ENCODE results near the gene ARMH3. TPM values are rescaled to one million over a fixed set of nuclear protein-coding genes. Genes with fewer than 3 reads are reported as not detected.

The ARMH3 gene
- total RNA-seq, 4 donors from 2014 or later = 11.5 to 29.7 (median 19.5) TPM

DNA sequence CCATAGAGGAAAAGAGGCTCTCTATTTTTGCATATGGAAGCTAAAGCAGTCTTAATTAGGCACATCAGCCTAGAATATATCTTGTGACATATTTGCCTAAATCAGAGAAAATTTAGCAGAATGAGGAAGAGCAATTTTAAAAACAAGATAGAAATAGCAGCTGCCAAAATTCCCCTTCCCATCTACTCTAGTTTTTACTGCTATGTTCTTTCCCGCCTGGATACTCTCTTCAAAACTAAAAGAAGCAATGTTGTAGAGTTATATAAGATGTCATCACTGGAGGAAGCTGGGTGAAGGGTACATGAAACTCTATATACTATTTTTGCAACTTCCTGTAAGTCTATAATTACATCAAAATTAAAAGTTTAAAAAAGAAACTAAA is 87.0 kb downstream of the ARMH3 start:
- WGBS, 2 donors (ENCODE audit: low coverage in 1 of 2) = 75 to 76% methylated on average over 1 of the region's 1 CpG
- Histone ChIP-seq H3K36me3 (peaks cover 0 to 20% (median 3%) of the 10 kb centered on the region in 4 donors), H3K4me3 (no peak overlapping the region), H3K27me3 (no peaks in the 10 kb centered on the region), H3K4me1 (peaks cover 0 to 17% (median 2%) of the 10 kb centered on the region in 4 donors), H3K9me3 (no peaks in the 10 kb centered on the region), H3K27ac (no peak overlapping the region)
- no peak for DNase-seq
- in situ Hi-C loops (cut with MboI; ENCODE audit: low pct_ligation_motif_present in 1 of 4, low pct_unique_long_range_greater_than_20kb in 1 of 4, low sequenced_read_pairs in 3 of 4) (no loop called here), intact Hi-C loops (cut with DNase I; ENCODE audit: low total_unique reads) (no loop called here)
- TF ChIP-seq POLR2A (IDR thresholded peaks at IDR 0.05) = no peak
- TF ChIP-seq, protein P1, sequence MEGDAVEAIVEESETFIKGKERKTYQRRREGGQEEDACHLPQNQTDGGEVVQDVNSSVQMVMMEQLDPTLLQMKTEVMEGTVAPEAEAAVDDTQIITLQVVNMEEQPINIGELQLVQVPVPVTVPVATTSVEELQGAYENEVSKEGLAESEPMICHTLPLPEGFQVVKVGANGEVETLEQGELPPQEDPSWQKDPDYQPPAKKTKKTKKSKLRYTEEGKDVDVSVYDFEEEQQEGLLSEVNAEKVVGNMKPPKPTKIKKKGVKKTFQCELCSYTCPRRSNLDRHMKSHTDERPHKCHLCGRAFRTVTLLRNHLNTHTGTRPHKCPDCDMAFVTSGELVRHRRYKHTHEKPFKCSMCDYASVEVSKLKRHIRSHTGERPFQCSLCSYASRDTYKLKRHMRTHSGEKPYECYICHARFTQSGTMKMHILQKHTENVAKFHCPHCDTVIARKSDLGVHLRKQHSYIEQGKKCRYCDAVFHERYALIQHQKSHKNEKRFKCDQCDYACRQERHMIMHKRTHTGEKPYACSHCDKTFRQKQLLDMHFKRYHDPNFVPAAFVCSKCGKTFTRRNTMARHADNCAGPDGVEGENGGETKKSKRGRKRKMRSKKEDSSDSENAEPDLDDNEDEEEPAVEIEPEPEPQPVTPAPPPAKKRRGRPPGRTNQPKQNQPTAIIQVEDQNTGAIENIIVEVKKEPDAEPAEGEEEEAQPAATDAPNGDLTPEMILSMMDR (IDR thresholded peaks at IDR 0.05) = no peak
- TF ChIP-seq EP300 (IDR thresholded peaks at IDR 0.05; ENCODE audit: low read depth) = no peak
- TF ChIP-seq POLR2AphosphoS5 (IDR thresholded peaks at IDR 0.05) = no peak

DNA sequence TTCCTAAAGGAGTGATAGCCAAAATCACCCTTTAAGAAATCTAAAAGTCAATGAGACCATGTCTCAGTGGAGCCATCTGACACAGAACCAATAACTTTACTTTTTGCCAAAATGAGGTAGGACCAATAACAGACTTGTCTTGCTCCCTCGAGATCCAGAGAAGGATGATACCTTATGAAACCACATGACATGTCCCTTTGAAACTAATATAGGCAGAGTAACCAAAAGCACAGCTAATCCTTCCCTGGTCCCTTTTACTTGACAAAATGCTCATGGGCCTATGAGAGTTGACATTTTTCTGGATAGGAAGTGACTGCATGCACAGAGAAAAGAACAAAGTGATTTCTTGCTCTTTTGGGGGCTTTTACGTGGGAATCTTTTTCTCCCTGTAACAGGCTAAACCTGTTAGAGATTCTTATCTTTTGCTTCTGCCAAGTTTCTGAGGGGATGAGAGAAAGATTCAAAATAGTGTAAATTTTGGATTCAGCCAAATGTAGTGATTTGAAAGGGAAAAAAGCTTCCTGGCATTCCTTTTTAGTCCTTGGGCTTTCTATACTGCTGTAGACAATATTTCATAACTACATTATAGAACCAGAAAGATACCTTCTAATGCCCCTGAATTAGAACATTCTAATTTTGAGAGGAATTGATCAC is 87.6 kb downstream of the ARMH3 start:
- Histone ChIP-seq H3K36me3 (peaks cover 0 to 20% (median 3%) of the 10 kb centered on the region in 4 donors), H3K9me3 (no peaks in the 10 kb centered on the region), H3K27ac (no peak overlapping the region), H3K4me3 (no peak overlapping the region), H3K4me1 (peaks cover 0 to 12% (median 0%) of the 10 kb centered on the region in 4 donors), H3K27me3 (no peaks in the 10 kb centered on the region)
- DNase-seq = no peak
- in situ Hi-C loops (cut with MboI; ENCODE audit: low pct_ligation_motif_present in 1 of 4, low pct_unique_long_range_greater_than_20kb in 1 of 4, low sequenced_read_pairs in 3 of 4) = no loop called here
- 60 to 84% methylated on average over 1 to 2 of the region's 2 CpGs for WGBS, 2 donors (ENCODE audit: low coverage in 1 of 2)
- no peak for TF ChIP-seq POLR2AphosphoS5 (IDR thresholded peaks at IDR 0.05)
- TF ChIP-seq, protein P1 (IDR thresholded peaks at IDR 0.05) = no peak
- intact Hi-C loops (cut with DNase I; ENCODE audit: low total_unique reads) = no loop called here

DNA sequence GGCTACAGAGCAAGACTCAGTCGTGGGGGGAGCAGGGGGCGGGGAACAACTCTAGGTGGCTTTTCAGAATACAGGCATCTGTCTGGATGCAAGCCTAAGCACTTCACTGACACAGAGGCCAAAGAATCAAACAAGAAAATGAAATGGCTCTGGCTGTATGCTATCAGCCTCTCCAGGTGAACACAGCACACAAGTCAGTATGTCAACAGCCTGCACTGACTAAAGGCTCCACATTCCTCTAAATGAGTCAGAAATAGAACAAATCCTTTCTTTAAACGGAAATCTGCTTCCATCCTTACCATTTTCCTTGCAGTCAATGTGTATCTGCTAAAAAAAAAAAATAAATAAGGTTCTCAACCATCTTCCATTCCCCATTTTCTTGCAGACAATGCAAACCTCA is 88.3 kb downstream of the ARMH3 start:
- peaks cover 0 to 20% (median 3%) of the 10 kb centered on the region in 4 donors for H3K36me3 ChIP-seq
- TF ChIP-seq POLR2AphosphoS5 (IDR thresholded peaks at IDR 0.05) (no peak), POLR2A (IDR thresholded peaks at IDR 0.05) (no peak), EP300 (IDR thresholded peaks at IDR 0.05; ENCODE audit: low read depth) (no peak)
- TF ChIP-seq, protein P1 (IDR thresholded peaks at IDR 0.05) = no peak
- in situ Hi-C loops (cut with MboI; ENCODE audit: low pct_ligation_motif_present in 1 of 4, low pct_unique_long_range_greater_than_20kb in 1 of 4, low sequenced_read_pairs in 3 of 4) = no loop called here
- peaks cover 0 to 11% (median 0%) of the 10 kb centered on the region in 4 donors for H3K4me1 ChIP-seq
- 67 to 91% methylated on average over 1 to 3 of the region's 3 CpGs for WGBS, 2 donors (ENCODE audit: low coverage in 1 of 2)
- intact Hi-C loops (cut with DNase I; ENCODE audit: low total_unique reads) = no loop called here
- no peak overlapping the region for H3K4me3 ChIP-seq
- H3K27me3 ChIP-seq = no peaks in the 10 kb centered on the region
- H3K9me3 ChIP-seq = no peaks in the 10 kb centered on the region
- DNase-seq = no peak
- no peak overlapping the region for H3K27ac ChIP-seq

DNA sequence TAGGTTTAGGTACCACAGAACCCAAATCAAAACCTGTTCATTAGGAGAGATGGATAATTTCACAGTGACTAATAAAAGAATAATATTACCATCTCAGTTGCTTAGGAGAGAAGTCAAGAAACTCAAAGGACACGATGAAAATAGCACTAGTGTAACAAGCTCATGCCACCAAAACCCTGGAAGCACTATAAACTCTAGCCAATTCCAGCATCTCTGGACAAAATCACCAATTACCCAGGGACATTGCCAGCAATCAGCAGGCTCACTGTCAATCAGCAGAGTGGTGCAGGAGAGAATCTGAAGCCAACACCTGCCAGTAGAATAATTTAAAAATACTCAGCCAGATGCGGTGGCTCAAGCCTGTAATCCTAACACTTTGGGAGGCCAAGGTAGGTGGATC is 88.9 kb downstream of the ARMH3 start:
- H3K36me3 ChIP-seq = peaks cover 0 to 20% (median 3%) of the 10 kb centered on the region in 4 donors
- no peaks in the 10 kb centered on the region for H3K9me3 ChIP-seq
- no peak for DNase-seq
- in situ Hi-C loops (cut with MboI; ENCODE audit: low pct_ligation_motif_present in 1 of 4, low pct_unique_long_range_greater_than_20kb in 1 of 4, low sequenced_read_pairs in 3 of 4) = no loop called here
- no peak overlapping the region for H3K27ac ChIP-seq
- H3K27me3 ChIP-seq = no peaks in the 10 kb centered on the region
- intact Hi-C loops (cut with DNase I; ENCODE audit: low total_unique reads) = no loop called here
- no peak overlapping the region for H3K4me3 ChIP-seq
- 85 to 90% methylated on average over 2 of the region's 2 CpGs for WGBS, 2 donors (ENCODE audit: low coverage in 1 of 2)
- TF ChIP-seq, protein P1 (IDR thresholded peaks at IDR 0.05) = no peak
- TF ChIP-seq POLR2AphosphoS5 (IDR thresholded peaks at IDR 0.05) = no peak
- no peak for TF ChIP-seq POLR2A (IDR thresholded peaks at IDR 0.05)
- no peak for TF ChIP-seq EP300 (IDR thresholded peaks at IDR 0.05; ENCODE audit: low read depth)
- H3K4me1 ChIP-seq = peaks cover 0 to 11% (median 0%) of the 10 kb centered on the region in 4 donors
